Prostate gland (tissue), 2 donors: ENCODE results near the gene ITGA7. TPM values are rescaled to one million over a fixed set of nuclear protein-coding genes. Genes with fewer than 3 reads are reported as not detected.
"Not testable (repeated sequence)": the region's sequence is repeated elsewhere in the genome, so short reads cannot be mapped to it uniquely, and the experiment has no call there.

Experiments used
- DNase-seq: peaks from one replicate; pipeline ENCODE4 v3.0.0-alpha.2; 2019; ENCODE audit warnings: low spot score
- H3K27ac ChIP-seq, 2 donors: fragments of 200-600 bp; sonication (generic); 2 replicates each; pipeline ENCODE4 v1.5.1; 2017 to 2019
- H3K27me3 ChIP-seq: fragments of 200-600 bp; sonication (generic); replicated peaks from 2 replicates; pipeline ENCODE4 v1.5.1; 2019; ENCODE audit not compliant: insufficient read depth
- H3K36me3 ChIP-seq, 2 donors: fragments of 200-600 bp; sonication (generic); 1 replicate in 1 of 2; 2 replicates in 1 of 2; pipeline versions ENCODE4 v1.5.1 to v1.8.1; 2017 to 2019
- H3K4me1 ChIP-seq: fragments of 200-600 bp; sonication (generic); replicated peaks from 2 replicates; pipeline ENCODE4 v1.5.1; 2019
- H3K4me3 ChIP-seq, 2 donors: fragments of 200-600 bp; sonication (generic); 2 replicates each; pipeline ENCODE4 v1.5.1; 2017 to 2019
- H3K9me3 ChIP-seq: fragments of 200-600 bp; sonication (generic); 2 replicates; pipeline ENCODE4 v1.5.1; 2017
- POLR2A ChIP-seq: fragments of 450-650 bp; IDR thresholded peaks from one replicate; pipeline ENCODE4 v1.6.1; 2016; ENCODE audit warnings: antibody characterized with exemption, mild to moderate bottlenecking
- POLR2AphosphoS5 ChIP-seq: sonication (generic); formaldehyde crosslinking; IDR thresholded peaks from one replicate; pipeline ENCODE4 v1.6.1; 2017; ENCODE audit warnings: antibody characterized with exemption
- WGBS: methylation state at CpG from one replicate; pipeline ENCODE4 v1.1.5; 2018; 5-methylcytosine and 5-hydroxymethylcytosine counted together
- intact Hi-C: fragments of 100-400 bp; cut with DNase I; formaldehyde crosslinking; loops from one replicate; pipeline ENCODE4 v1.14.2; 2022
- total RNA-seq, 2 donors: library from RNA; depleted of rRNA; stranded (reverse); fragments of >200 nt; gene quantifications; one replicate each; pipeline ENCODE4 v1.1.0, GENCODE V29; 2016
- TF ChIP-seq, protein P1 (sequence below), 4 experiments: fragments of 200-600 bp in 2 of 4; fragments of 450-650 bp in 2 of 4; sonication (generic) in 2 of 4; IDR thresholded peaks; 1 replicate in 3 of 4; 2 replicates in 1 of 4; pipeline ENCODE4 v1.5.1; 2016 to 2019; ENCODE audit warnings: antibody characterized with exemption in 4 of 4, mild to moderate bottlenecking in 2 of 4, moderate library complexity in 2 of 4

Gene ITGA7
- total RNA-seq, 2 donors from 2014 or later, result 17.4 to 37.0 TPM

DNA sequence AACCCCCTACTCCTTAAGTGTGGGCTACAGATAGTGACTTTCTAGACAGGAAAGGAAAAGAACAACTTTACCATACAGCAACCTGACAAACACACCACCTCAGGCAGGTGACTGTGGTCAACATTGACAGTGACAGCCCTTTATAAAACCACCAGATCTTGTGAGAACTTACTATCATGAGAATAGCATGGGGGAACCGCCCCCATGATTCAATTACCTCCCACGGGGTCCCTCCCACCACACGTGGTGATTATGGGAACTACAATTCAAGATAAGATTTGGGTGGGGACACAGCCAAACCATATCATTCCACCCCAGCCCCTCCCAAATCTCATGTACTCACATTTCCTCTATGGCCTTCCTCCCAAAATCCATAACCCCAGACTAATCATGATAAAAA is 54.7 kb downstream of the ITGA7 start:
- DNase-seq, result no peak
- no peak overlapping the region for H3K27ac ChIP-seq
- H3K9me3 ChIP-seq, result no peaks in the 10 kb centered on the region
- WGBS, result 60% methylated on average over 3 of the region's 3 CpGs
- TF ChIP-seq, protein P1, sequence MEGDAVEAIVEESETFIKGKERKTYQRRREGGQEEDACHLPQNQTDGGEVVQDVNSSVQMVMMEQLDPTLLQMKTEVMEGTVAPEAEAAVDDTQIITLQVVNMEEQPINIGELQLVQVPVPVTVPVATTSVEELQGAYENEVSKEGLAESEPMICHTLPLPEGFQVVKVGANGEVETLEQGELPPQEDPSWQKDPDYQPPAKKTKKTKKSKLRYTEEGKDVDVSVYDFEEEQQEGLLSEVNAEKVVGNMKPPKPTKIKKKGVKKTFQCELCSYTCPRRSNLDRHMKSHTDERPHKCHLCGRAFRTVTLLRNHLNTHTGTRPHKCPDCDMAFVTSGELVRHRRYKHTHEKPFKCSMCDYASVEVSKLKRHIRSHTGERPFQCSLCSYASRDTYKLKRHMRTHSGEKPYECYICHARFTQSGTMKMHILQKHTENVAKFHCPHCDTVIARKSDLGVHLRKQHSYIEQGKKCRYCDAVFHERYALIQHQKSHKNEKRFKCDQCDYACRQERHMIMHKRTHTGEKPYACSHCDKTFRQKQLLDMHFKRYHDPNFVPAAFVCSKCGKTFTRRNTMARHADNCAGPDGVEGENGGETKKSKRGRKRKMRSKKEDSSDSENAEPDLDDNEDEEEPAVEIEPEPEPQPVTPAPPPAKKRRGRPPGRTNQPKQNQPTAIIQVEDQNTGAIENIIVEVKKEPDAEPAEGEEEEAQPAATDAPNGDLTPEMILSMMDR (IDR thresholded peaks at IDR 0.05), result no peak
- TF ChIP-seq POLR2AphosphoS5 (no peak), POLR2A (no peak)
- H3K27me3 ChIP-seq, result no peaks in the 10 kb centered on the region
- no peak overlapping the region for H3K4me3 ChIP-seq
- H3K36me3 ChIP-seq, result no peaks in the 10 kb centered on the region
- H3K4me1 ChIP-seq, result no peaks in the 10 kb centered on the region
- intact Hi-C loops, result no loop called here

DNA sequence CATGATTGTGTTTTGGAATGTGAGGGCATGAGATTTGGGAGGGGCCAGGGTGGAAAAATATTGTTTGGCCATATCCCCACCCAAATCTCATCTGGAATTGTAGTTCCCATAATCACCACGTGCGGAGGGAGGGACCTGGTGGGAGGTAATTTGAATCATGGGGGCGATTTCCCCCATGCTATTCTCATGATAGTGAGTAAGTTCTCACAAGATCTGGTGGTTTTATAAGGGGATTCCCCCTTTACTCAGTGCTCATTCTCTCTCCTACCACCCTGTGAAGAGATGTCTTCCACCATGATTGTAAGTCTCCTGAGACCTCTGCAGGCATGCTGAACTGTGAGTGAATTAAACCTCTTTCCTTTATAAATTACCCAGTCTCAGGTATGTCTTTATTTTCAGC is 55.4 kb downstream of the ITGA7 start:
- intact Hi-C loops, result no loop called here
- no peaks in the 10 kb centered on the region for H3K9me3 ChIP-seq
- no peak overlapping the region for H3K27ac ChIP-seq
- no peaks in the 10 kb centered on the region for H3K4me1 ChIP-seq
- H3K27me3 ChIP-seq, result no peaks in the 10 kb centered on the region
- no peak for TF ChIP-seq POLR2AphosphoS5
- no peak for TF ChIP-seq POLR2A
- TF ChIP-seq, protein P1 (IDR thresholded peaks at IDR 0.05), result no peak
- DNase-seq, result no peak
- 83% methylated on average over 3 of the region's 3 CpGs for WGBS
- H3K4me3 ChIP-seq, result no peak overlapping the region
- H3K36me3 ChIP-seq, result no peaks in the 10 kb centered on the region

DNA sequence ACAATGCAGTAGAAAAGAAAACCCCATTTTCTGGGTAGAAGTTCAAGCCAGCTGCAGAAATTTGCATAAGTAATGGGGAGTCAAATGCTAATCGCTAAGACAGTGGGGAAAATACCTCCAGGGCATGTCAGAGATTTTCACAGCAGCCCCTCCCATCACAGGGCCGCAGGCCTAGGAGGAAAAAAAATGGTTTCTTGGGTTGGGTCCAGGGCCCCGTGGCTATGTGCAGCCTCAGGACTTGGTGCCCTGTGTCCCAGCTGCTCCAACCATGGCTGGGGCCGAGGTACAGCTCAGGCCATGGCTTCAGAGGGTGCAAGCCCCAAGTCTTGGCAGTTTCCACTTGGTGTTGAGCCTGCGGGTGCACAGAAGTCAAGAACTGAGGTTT is 56.4 kb downstream of the ITGA7 start:
- H3K9me3 ChIP-seq, result no peaks in the 10 kb centered on the region
- no peak for DNase-seq
- H3K36me3 ChIP-seq, result no peaks in the 10 kb centered on the region
- no peak overlapping the region for H3K27ac ChIP-seq
- H3K4me3 ChIP-seq, result no peak overlapping the region
- no peaks in the 10 kb centered on the region for H3K4me1 ChIP-seq
- intact Hi-C loops, result no loop called here
- WGBS, result 54% methylated on average over 5 of the region's 5 CpGs
- TF ChIP-seq, protein P1 (IDR thresholded peaks at IDR 0.05), result no peak
- no peak for TF ChIP-seq POLR2AphosphoS5
- TF ChIP-seq POLR2A, result no peak
- no peaks in the 10 kb centered on the region for H3K27me3 ChIP-seq

DNA sequence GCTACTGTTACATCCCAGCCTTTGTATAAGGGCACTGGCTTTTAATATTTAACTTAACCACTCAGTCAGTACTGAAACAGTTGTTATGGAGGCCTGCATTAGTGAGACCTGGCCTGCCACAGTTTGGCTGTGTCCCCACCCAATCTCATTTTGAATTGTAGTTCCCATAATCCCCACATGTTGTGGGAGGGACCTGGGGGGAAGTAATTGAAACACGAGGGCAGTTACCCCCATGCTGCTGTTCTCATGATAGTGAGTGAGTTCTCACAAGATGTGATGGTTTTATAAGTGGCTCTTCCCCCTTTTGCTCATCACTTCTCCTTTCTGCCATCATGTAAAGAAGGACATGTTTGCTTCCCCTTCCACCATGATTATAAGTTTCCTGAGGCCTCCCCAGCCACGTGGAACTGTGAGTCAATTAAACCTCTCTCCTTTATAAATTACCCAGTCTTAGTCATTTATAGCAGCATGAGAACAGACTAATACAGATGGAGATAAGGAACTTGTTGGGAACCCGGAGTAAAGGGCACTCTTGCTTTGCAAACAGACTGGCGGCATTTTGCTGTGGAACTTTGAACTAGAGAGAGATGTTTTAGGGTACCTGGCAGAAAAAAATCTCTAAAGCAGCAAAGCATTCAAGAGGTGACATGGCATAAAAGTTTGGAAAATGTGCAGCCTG is 56.9 kb downstream of the ITGA7 start:
- 43% methylated on average over 4 of the region's 4 CpGs for WGBS
- H3K27ac ChIP-seq, intact Hi-C loops, H3K27me3 ChIP-seq, H3K9me3 ChIP-seq, H3K4me1 ChIP-seq, H3K36me3 ChIP-seq, DNase-seq, H3K4me3 ChIP-seq: not testable (repeated sequence)

DNA sequence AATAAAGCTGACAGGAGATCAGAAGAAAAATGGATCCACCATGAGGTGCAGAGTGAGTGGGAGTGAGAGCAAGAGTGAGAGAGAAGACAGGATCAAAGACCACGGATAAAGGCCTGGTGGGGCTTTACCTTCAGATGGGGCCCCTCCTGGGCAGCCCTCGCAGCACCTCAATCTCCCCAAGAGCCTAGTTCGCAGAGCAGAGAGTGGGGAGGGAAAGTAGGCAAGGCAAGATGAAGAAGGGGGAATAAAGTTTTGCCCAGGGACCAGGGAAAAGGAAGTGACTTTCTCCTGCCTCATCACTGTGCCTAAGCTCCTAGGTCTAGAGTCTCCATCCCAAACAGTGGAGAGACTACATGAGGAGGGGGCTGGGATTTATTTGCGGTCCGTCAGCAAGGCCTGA is 60.7 kb downstream of the ITGA7 start:
- Histone ChIP-seq H3K27me3 (no peaks in the 10 kb centered on the region), H3K36me3 (no peaks in the 10 kb centered on the region), H3K4me1 (no peaks in the 10 kb centered on the region), H3K4me3 (no peak overlapping the region), H3K9me3 (no peaks in the 10 kb centered on the region), H3K27ac (no peak overlapping the region)
- DNase-seq, result no peak
- TF ChIP-seq POLR2AphosphoS5 (no peak), POLR2A (no peak)
- TF ChIP-seq, protein P1 (IDR thresholded peaks at IDR 0.05), result no peak
- intact Hi-C loops, result no loop called here
- 92% methylated on average over 5 of the region's 5 CpGs for WGBS
